Measurements from ENCODE around the gene RAPH1.

The RAPH1 gene

DNA sequence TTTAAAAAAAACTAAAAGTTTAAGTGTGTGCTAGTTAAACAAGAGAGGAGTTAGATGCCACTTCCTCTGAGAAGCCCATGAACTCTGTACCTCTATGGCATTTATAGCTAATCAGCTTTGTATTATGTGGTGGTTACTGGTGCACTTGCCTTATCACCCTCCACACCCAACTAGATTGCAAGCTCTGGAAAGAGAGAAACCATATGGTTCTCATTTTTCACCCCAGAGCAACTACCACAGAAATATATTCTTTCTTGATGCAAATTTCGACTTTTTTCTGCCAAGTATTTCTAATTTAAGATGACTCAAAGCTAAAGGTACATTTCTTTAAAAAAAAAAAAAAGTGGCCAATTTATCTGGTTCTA, 24.2 kb downstream of the RAPH1 start:
- TF ChIP-seq, protein P1, sequence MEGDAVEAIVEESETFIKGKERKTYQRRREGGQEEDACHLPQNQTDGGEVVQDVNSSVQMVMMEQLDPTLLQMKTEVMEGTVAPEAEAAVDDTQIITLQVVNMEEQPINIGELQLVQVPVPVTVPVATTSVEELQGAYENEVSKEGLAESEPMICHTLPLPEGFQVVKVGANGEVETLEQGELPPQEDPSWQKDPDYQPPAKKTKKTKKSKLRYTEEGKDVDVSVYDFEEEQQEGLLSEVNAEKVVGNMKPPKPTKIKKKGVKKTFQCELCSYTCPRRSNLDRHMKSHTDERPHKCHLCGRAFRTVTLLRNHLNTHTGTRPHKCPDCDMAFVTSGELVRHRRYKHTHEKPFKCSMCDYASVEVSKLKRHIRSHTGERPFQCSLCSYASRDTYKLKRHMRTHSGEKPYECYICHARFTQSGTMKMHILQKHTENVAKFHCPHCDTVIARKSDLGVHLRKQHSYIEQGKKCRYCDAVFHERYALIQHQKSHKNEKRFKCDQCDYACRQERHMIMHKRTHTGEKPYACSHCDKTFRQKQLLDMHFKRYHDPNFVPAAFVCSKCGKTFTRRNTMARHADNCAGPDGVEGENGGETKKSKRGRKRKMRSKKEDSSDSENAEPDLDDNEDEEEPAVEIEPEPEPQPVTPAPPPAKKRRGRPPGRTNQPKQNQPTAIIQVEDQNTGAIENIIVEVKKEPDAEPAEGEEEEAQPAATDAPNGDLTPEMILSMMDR (IDR thresholded peaks at IDR 0.05): no peak

DNA sequence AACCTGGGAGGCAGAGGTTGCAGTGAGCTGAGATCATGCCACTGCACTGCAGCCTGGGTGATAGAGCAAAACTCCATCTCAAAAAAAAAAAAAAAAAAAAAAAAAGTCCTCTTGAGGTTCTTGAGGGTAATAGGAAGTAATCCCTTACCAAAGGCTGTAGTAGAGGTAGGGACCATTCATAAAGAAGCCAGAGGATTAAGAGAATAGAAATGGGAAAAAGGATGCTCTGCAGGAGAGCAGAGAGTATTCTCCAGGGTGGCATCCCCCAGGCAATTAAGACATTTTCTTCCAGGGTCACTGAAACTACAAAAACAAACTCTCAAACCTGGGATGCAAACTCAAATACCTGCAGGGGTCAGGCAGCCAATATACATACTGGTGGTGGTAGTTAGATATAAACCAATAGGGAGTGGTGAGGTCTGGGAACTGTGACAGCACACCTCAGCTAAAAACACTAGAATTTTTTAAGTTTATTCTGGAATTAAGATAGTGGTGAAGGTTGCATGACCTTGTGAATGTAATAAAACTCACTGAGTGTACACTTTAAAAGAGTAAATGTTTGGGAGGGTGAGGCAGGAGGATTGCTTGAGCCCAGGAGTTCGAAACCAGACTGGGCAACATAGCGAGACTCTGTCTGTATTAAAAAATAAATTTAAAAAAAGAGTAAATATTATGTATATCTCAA, 24.7 kb downstream of the RAPH1 start:
- TF ChIP-seq, protein P1 (IDR thresholded peaks at IDR 0.05): no peak

DNA sequence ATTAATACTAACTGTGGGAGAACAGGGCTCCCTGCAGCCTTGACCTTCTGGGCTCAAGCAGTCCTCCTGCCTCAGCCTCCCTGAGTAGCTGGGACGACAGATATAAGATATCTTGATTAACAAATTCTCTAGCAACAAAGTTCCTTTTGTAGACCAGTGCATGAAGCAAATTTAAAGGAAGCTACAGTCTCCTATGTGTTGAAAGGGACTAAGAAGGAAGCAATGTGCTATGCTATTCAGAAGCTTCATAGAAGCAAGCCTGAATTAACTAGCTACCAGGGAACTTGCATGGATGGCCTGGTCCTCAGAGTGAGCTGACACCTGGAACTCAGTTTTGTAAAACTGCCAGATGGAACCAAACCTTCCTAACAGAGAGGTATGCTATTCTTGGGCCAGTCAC, 33.2 kb downstream of the RAPH1 start:
- TF ChIP-seq, protein P1 (IDR thresholded peaks at IDR 0.05): no peak

DNA sequence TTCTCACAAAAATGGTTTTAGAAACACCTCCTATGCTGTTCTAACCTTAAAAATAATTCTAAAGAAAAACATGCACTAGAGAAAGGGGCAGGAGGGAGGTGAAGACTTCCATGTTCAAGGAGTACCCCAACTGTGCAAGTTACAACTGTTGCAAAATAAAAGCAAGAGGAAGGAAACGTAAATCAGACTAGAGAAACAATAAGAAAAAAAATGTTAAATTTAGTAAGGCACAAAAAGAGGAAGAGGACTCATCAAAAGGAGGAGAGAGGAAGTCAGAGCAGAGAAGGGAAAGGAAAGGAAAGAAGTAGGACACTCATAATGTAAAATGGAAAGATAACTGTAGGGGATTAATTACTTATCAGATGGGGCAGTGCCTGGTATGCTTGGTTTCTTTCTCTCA, 34.1 kb downstream of the RAPH1 start:
- TF ChIP-seq, protein P1 (IDR thresholded peaks at IDR 0.05): no peak

DNA sequence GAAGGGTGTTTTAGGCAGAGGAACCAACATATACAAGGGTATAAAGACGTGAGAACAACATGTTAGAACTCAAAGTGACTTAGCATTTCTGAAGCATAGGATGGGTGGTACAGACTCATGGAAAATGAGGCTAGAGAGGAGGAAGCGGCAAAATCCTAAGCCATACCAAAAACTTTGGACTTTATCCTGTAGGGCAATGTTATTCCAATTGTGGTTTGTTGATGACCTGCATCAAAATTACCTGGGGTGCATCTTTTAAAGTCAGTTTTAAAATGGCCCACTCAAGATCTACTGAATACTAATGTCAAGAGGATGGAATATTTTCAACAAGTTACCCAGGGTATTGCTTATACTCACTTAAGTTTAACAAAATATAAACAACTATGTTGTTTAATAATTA, 34.8 kb downstream of the RAPH1 start:
- TF ChIP-seq, protein P1 (IDR thresholded peaks at IDR 0.05): no peak

DNA sequence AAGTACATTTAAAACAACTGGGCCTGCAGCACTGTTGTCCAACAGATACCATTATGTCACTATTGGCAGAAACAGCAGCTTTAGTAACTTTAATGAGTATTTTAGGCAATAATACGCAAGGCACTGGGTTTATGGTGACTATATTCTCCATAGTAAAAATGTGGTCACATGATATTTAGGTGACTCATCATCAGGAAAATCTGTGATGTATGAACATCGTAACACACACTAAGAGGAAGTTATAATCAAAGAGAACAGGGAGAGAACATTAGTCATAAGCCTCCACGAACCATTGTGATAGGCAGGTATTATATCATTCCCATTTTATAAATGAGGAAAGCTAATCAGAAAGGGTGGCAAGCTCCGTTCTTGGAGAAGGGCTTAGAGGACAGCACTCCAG, 36.9 kb downstream of the RAPH1 start:
- TF ChIP-seq, protein P1 (IDR thresholded peaks at IDR 0.05): no peak

DNA sequence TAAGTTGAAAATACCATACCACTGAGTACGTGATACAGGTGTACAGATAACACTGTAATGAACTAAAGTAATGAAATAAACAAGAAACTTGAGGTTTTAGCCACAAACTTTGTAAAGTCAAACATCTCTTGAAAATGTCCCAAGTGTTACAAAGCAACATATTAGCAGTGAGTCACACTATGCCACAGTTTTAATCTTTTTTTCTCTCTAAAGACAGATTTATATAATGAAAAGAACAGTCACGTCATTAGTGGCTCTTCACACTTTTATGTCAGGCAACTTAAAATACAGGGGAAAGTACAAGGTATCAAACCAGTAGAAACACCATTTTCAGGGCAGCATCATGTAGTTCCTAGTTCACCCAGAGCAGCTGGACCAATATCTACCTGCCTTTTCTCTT, 42.1 kb downstream of the RAPH1 start:
- TF ChIP-seq, protein P1 (IDR thresholded peaks at IDR 0.05): no peak

DNA sequence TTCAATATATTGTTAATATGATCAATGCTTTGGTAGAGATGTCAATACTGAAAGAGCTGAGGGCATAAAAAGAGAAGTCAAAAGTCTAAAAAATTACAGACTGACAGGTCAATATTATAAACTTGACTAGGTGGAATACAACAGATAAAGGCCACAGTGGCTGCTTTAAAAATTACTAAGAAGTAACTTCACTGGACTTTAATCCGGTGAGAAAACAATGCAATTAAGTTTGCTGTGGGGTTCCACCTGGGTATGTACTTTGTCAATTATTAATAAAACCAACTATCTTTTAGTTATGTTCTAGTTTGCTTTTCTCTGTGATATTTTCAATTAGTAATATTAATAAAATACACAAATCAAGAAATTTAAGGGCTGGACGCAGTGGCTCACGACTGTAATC, 44.7 kb downstream of the RAPH1 start:
- TF ChIP-seq, protein P1 (IDR thresholded peaks at IDR 0.05): no peak
